ENCODE data around the gene IRX4. TPM values are rescaled to one million over a fixed set of nuclear protein-coding genes. Genes with fewer than 3 reads are reported as not detected.
A peak's percentile ranks its signal among the peaks of the same experiment; 100 is the strongest.

IRX4 gene
- total and polyA plus RNA-seq, 7 donors: 0.05 to 0.65 (median 0.48) TPM; not detected in 4

- Histone ChIP-seq H3K4me3 (no peak overlapping the region), H3K36me3 (ENCODE audit: insufficient read depth in 1 of 2, low read depth in 1 of 2) (no peaks in the 10 kb centered on the region), H3K4me1 (no peaks in the 10 kb centered on the region), H3K9me3 (no peaks in the 10 kb centered on the region), H3K27me3 (ENCODE audit: insufficient read depth in 3 of 3, low read length in 2 of 3) (peaks cover 0 to 21% (median 5%) of the 10 kb centered on the region in 3 donors), H3K27ac (no peak overlapping the region)
- intact Hi-C loops (cut with DNase I): no loop called here
- TF ChIP-seq CTCF (IDR thresholded peaks at IDR 0.05): no peak
- ATAC-seq (no peak), DNase-seq (peak in 1 of 2 donors; percentile 44)
- WGBS, 3 donors: 86 to 92% (median 92%) methylated on average over 18 of the region's 18 CpGs
Observed at GRCh38 chr5:1897816-1898450, 15.2 kb upstream of the IRX4 start.

- H3K36me3 ChIP-seq (ENCODE audit: insufficient read depth in 1 of 2, low read depth in 1 of 2): no peaks in the 10 kb centered on the region
- no peak for ATAC-seq
- intact Hi-C loops (cut with DNase I): no loop called here
- H3K9me3 ChIP-seq: no peaks in the 10 kb centered on the region
- TF ChIP-seq CTCF (IDR thresholded peaks at IDR 0.05): no peak
- no peaks in the 10 kb centered on the region for H3K4me1 ChIP-seq
- H3K4me3 ChIP-seq: no peak overlapping the region
- H3K27ac ChIP-seq: no peak overlapping the region
- peaks cover 0 to 21% (median 5%) of the 10 kb centered on the region in 3 donors for H3K27me3 ChIP-seq (ENCODE audit: insufficient read depth in 3 of 3, low read length in 2 of 3)
- DNase-seq: peak in 1 of 2 donors; percentile 34
- WGBS, 3 donors: 77 to 87% (median 81%) methylated on average over 11 of the region's 11 CpGs
Observed at GRCh38 chr5:1897386-1897785, 14.7 kb upstream of the IRX4 start.

GRCh38 chr5:1896602-1897376, 14.1 kb upstream of the IRX4 start:
- Histone ChIP-seq H3K9me3 (no peaks in the 10 kb centered on the region), H3K27me3 (ENCODE audit: insufficient read depth in 3 of 3, low read length in 2 of 3) (peaks cover 0 to 21% (median 5%) of the 10 kb centered on the region in 3 donors), H3K36me3 (ENCODE audit: insufficient read depth in 1 of 2, low read depth in 1 of 2) (no peaks in the 10 kb centered on the region), H3K4me1 (no peaks in the 10 kb centered on the region), H3K27ac (no peak overlapping the region), H3K4me3 (no peak overlapping the region)
- peak in 1 of 2 donors; percentile 45 for DNase-seq
- WGBS, 3 donors: 74 to 86% (median 76%) methylated on average over 21 of the region's 21 CpGs
- no peak for ATAC-seq
- intact Hi-C loops (cut with DNase I): no loop called here
- TF ChIP-seq CTCF (IDR thresholded peaks at IDR 0.05): no peak

- ATAC-seq (no peak), DNase-seq (no peak)
- Histone ChIP-seq H3K27ac (no peak overlapping the region), H3K4me1 (no peaks in the 10 kb centered on the region), H3K4me3 (no peak overlapping the region), H3K9me3 (no peaks in the 10 kb centered on the region), H3K27me3 (ENCODE audit: insufficient read depth in 3 of 3, low read length in 2 of 3) (peaks cover 0 to 17% (median 5%) of the 10 kb centered on the region in 3 donors), H3K36me3 (ENCODE audit: insufficient read depth in 1 of 2, low read depth in 1 of 2) (no peaks in the 10 kb centered on the region)
- intact Hi-C loops (cut with DNase I): no loop called here
- 47 to 55% (median 48%) methylated on average over 15 of the region's 15 CpGs for WGBS, 3 donors
- no peak for TF ChIP-seq CTCF (IDR thresholded peaks at IDR 0.05)
Observed at GRCh38 chr5:1895739-1896420, 13.2 kb upstream of the IRX4 start.
